D721Med (cell line): ENCODE results near the gene RXRB.

Experiments used
- DNase-seq: peaks from one replicate; pipeline ENCODE4 v3.0.0; 2011; ENCODE audit warnings: low spot score; ENCODE audit not compliant: insufficient read length
- FAIRE-seq: peaks from 2 replicates; lab custom pipeline; 2011; peaks lifted over from hg19 to GRCh38; lab: Jason Lieb, UNC
- TF ChIP-seq, protein P1 (sequence below): IDR thresholded peaks from 2 replicates; pipeline ENCODE4 v1.5.1; 2012; ENCODE audit warnings: mild to moderate bottlenecking, control low read depth; ENCODE audit not compliant: insufficient read depth; ENCODE audit errors: missing control alignments

RXRB gene

GRCh38 chr6:33172688-33173534 is 27.6 kb downstream of the RXRB start:
- DNase-seq (peak; percentile 63), FAIRE-seq (no peak)
- TF ChIP-seq, protein P1, sequence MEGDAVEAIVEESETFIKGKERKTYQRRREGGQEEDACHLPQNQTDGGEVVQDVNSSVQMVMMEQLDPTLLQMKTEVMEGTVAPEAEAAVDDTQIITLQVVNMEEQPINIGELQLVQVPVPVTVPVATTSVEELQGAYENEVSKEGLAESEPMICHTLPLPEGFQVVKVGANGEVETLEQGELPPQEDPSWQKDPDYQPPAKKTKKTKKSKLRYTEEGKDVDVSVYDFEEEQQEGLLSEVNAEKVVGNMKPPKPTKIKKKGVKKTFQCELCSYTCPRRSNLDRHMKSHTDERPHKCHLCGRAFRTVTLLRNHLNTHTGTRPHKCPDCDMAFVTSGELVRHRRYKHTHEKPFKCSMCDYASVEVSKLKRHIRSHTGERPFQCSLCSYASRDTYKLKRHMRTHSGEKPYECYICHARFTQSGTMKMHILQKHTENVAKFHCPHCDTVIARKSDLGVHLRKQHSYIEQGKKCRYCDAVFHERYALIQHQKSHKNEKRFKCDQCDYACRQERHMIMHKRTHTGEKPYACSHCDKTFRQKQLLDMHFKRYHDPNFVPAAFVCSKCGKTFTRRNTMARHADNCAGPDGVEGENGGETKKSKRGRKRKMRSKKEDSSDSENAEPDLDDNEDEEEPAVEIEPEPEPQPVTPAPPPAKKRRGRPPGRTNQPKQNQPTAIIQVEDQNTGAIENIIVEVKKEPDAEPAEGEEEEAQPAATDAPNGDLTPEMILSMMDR: peak; percentile 39

- no peak for FAIRE-seq
These were observed 28.4 kb downstream of the RXRB start for GRCh38 chr6:33171880-33172687.

GRCh38 chr6:33171016-33171879 is 29.2 kb downstream of the RXRB start:
- TF ChIP-seq, protein P1: no peak
- no peak for FAIRE-seq
- no peak for DNase-seq

More at GRCh38 chr6:33171880-33172687, 28.4 kb downstream of the RXRB start:
- DNase-seq: no peak
- TF ChIP-seq, protein P1: no peak

DNA sequence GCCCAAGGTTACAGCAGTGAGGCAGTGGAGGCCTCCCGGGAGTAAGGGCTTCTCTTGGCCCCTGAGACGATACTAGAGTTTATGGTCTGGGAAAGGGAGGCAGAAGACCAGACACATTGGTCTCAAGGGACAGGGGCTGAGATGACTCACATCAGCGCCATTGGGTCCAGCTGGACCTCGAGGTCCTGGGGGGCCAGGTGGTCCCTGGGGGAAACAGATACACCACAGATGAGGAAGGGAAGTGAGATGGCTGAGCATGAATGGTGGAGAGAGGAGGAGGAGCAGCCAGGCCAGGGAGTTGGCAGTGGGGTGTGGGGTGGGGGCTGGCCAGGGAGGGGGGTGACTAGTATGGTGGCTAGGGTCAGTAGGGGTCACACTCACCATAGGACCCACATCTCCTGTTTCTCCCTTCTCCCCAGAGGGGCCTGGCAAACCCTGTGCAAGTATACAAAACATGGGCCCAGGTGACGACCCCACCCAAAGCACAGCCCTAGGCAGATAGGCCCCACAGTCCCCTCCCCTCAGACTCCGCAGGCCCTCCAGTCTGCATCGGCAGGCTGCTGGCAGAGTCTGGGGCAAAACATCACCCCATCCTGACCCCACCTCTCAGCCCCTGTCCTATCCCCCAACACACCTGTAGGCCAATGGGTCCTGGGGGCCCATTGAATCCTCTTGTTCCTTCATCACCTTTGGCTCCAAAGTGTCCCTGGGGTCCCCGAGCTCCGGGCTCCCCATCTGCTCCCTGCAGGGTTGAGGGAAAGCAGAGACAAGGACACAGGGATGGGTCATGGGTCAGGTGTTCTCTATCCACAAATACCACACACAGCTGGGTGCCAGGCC is 30.1 kb downstream of the RXRB start:
- TF ChIP-seq, protein P1: no peak
- no peak for DNase-seq
- FAIRE-seq: no peak

DNA sequence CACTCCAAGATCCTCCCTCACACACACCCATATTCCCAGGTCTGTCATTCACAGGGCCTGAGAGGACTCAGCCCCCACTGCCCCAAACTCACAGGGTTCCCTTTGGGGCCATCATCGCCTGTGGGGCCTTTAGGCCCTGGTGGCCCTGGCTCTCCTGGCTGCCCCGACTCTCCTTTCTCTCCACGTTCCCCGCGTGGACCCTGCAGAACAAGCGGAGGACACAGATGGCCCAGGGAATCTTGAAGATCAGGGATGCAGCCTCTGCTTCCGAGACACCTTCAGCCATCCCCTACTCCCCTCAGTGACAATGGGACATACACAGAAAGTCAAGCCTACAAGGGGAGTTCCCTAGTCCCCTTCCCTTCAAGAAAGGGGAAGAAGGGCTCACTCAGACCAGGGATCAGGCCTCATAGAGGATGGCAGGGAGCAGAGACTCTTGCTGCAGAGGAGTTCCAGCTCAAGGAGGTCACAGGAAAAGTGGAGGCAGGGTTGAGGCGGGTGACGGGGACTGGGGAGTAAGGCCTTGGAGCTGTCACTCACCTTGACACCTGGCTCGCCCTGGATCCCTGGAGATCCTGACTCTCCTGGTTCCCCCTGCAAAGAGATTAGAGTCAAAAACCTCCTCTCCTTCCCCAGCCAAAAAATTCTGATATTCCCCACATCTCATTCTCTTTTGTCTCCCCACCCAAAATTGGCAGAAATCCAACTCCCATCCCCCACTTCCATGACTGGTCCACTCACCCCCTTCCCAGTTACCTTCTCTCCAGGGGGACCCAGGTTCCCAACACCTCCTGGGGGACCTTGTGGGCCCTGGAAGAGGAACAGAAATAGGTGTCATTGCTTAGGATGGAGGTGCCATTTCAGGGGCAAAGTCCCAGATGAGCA is 30.9 kb downstream of the RXRB start:
- peak; percentile 8 for DNase-seq
- TF ChIP-seq, protein P1: no peak

GRCh38 chr6:33168639-33169038 is 31.8 kb downstream of the RXRB start:
- DNase-seq (no peak), FAIRE-seq (no peak)
- TF ChIP-seq, protein P1: no peak

More for the DNA sequence above, 30.9 kb downstream of the RXRB start:
- no peak for FAIRE-seq
